ENCODE measurements around the gene SAMD13.

- no peak for TF ChIP-seq ASH2L (IDR thresholded peaks at IDR 0.05; ENCODE audit: low read length)
- TF ChIP-seq CTCF (IDR thresholded peaks at IDR 0.05; ENCODE audit: control extremely low read depth in 1 of 3, insufficient read depth in 1 of 3, low read depth in 1 of 3, low read length in 3 of 3), result no peak
- TF ChIP-seq JUND (IDR thresholded peaks at IDR 0.05; ENCODE audit: low read length), result no peak
- no peak for TF ChIP-seq YY1 (IDR thresholded peaks at IDR 0.05; ENCODE audit: low read depth, low read length)
- no peak for TF ChIP-seq BRCA1 (IDR thresholded peaks at IDR 0.05; ENCODE audit: low read depth, low read length)
- no peak for TF ChIP-seq ATF2 (IDR thresholded peaks at IDR 0.05; ENCODE audit: low read length)
- TF ChIP-seq TBP (IDR thresholded peaks at IDR 0.05; ENCODE audit: low read depth, low read length), result no peak
- TF ChIP-seq RFX5 (IDR thresholded peaks at IDR 0.05; ENCODE audit: borderline replicate concordance, low read depth, low read length), result no peak
- peak in 1 of 2 experiments; percentile 52; a peak in 1 of 3 replicates for TF ChIP-seq EP300 (IDR thresholded peaks at IDR 0.05; ENCODE audit: borderline replicate concordance in 1 of 2, low read depth in 2 of 2, low read length in 2 of 2)
- TF ChIP-seq MAFK (IDR thresholded peaks at IDR 0.05; ENCODE audit: low read depth, low read length), result no peak
- no peak for TF ChIP-seq SIN3A (conservative IDR thresholded peaks at IDR 0.05 in 1 of 2, IDR thresholded peaks at IDR 0.05 in 1 of 2; ENCODE audit: low read depth in 1 of 2, low read length in 2 of 2)
- no peak for TF ChIP-seq FOSL1 (IDR thresholded peaks at IDR 0.05; ENCODE audit: insufficient read depth, low read depth, low read length)
- TF ChIP-seq EZH2 (IDR thresholded peaks at IDR 0.05; ENCODE audit: low read depth, low read length, severe bottlenecking), result no peak
Measured at GRCh38 chr1:84289169-84289785, 12.2 kb upstream of the SAMD13 start.
